Neutrophil (primary cell): ENCODE data around the gene PRKX.
"Not testable (repeated sequence)": the region's sequence is repeated elsewhere in the genome, so short reads cannot be mapped to it uniquely, and the experiment has no call there.

Experiments used
- H3K27ac ChIP-seq: fragments of 200-600 bp; sonication (generic); 2 replicates; pipeline ENCODE4 v1.5.1; 2016; ENCODE audit warnings: mild to moderate bottlenecking, moderate library complexity
- H3K27me3 ChIP-seq: fragments of 200-600 bp; sonication (generic); 2 replicates; pipeline ENCODE4 v1.6.0; 2016; ENCODE audit warnings: mild to moderate bottlenecking
- H3K36me3 ChIP-seq: fragments of 200-600 bp; sonication (generic); 2 replicates; pipeline ENCODE4 v1.5.1; 2017
- H3K4me1 ChIP-seq, 2 experiments: fragments of 200-600 bp in 1 of 2; sonication (generic) in 1 of 2; 1 replicate in 1 of 2; 2 replicates in 1 of 2; pipeline versions ENCODE4 v1.5.1 to v1.6.1; 2013 to 2016; ENCODE audit warnings: low read depth in 1 of 2, low read length in 1 of 2, mild to moderate bottlenecking in 1 of 2, moderate library complexity in 1 of 2; ENCODE audit not compliant: control insufficient read depth in 1 of 2, insufficient read depth in 1 of 2
- H3K4me3 ChIP-seq, 2 experiments: fragments of 200-600 bp in 1 of 2; sonication (generic) in 1 of 2; 1 replicate in 1 of 2; 2 replicates in 1 of 2; pipeline ENCODE4 v1.5.1; 2013 to 2016; ENCODE audit warnings: low read depth in 1 of 2, low read length in 1 of 2, mild to moderate bottlenecking in 1 of 2, moderate library complexity in 1 of 2
- H3K9me3 ChIP-seq: fragments of 200-600 bp; sonication (generic); 2 replicates; pipeline ENCODE4 v1.5.1; 2016
- CTCF ChIP-seq: fragments of 200-600 bp; sonication (generic); IDR thresholded peaks from 2 replicates; pipeline ENCODE4 v1.5.1; 2016; ENCODE audit warnings: antibody characterized with exemption

Gene PRKX

DNA sequence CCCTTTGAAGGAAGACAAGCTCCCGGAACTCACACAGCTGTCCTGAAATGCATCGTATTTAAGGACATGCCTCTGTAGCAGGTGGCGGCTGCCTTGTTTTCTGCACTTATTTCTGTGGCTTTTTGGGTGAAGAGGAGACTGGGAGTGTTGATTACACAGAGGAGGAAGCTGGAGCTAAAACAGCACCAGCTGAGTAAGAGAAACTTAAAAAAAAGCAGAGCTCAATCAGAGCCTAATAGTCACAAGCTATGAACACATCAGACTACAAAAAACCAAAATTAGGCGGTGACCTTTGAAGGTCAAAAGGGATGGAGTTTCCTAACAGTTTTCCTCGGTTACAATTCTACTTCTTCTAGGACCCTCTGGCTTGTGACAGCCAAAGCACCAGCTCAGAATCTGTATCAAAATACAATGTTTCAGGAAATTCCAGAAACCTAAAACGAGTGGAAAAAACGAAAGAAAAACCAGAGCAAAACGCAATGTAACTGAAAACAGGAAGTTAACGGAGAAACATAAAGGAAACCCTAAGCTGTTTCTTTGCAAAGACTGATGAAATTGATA is 13.5 kb downstream of the PRKX start:
- no peak for TF ChIP-seq CTCF
- peaks cover 7 to 18% of the 10 kb centered on the region in 2 experiments for H3K4me1 ChIP-seq
- H3K27ac ChIP-seq = peak overlapping the region; percentile 88
- peak overlapping the region; percentile 50 to 69 for H3K4me3 ChIP-seq
- no peaks in the 10 kb centered on the region for H3K9me3 ChIP-seq
- H3K36me3 ChIP-seq = no peaks in the 10 kb centered on the region
- no peaks in the 10 kb centered on the region for H3K27me3 ChIP-seq

- H3K36me3 ChIP-seq = no peaks in the 10 kb centered on the region
- H3K4me1 ChIP-seq = peaks cover 7 to 18% of the 10 kb centered on the region in 2 experiments
- no peak overlapping the region for H3K27ac ChIP-seq
These were observed 15.7 kb downstream of the PRKX start for GRCh38 chrX:3697701-3698279.

GRCh38 chrX:3697220-3697684 is 16.2 kb downstream of the PRKX start:
- Histone ChIP-seq H3K4me3 (no peak overlapping the region), H3K9me3 (no peaks in the 10 kb centered on the region), H3K27me3 (no peaks in the 10 kb centered on the region), H3K4me1 (peaks cover 7 to 17% of the 10 kb centered on the region in 2 experiments), H3K27ac (no peak overlapping the region), H3K36me3 (no peaks in the 10 kb centered on the region)
- no peak for TF ChIP-seq CTCF

More at GRCh38 chrX:3697701-3698279, 15.7 kb downstream of the PRKX start:
- Histone ChIP-seq H3K4me3 (no peak overlapping the region), H3K9me3 (no peaks in the 10 kb centered on the region), H3K27me3 (no peaks in the 10 kb centered on the region)
- TF ChIP-seq CTCF = no peak

DNA sequence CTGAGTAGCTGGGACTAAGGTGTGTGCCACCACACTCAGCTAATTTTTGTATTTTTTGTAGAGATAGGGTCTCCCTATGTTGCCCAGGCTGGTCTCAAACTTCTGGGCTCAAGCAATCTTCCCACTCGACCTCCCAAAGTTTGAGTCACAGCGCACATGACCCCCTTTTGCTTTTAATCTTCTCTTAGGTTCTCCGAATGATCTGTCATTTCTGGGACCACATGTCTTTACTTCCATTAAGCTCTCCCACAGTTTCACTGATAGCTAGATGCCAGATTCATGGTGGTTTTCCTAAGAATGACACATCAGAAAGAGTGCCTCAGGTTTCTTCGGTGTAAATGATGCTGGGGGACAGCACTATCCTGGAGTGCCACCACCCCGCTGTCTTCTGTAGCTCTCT is 17.9 kb downstream of the PRKX start:
- TF ChIP-seq CTCF = no peak
- H3K4me1 ChIP-seq = peaks cover 5 to 10% of the 10 kb centered on the region in 2 experiments
- no peaks in the 10 kb centered on the region for H3K27me3 ChIP-seq
- H3K9me3 ChIP-seq = no peaks in the 10 kb centered on the region
- H3K36me3 ChIP-seq = no peaks in the 10 kb centered on the region
- H3K4me3 ChIP-seq = no peak overlapping the region
- no peak overlapping the region for H3K27ac ChIP-seq

GRCh38 chrX:3690140-3690539 is 23.3 kb downstream of the PRKX start:
- Histone ChIP-seq H3K36me3 (no peaks in the 10 kb centered on the region), H3K27me3 (no peaks in the 10 kb centered on the region), H3K4me3 (no peak overlapping the region), H3K9me3 (no peaks in the 10 kb centered on the region), H3K4me1 (no peaks in the 10 kb centered on the region), H3K27ac (no peak overlapping the region)
- no peak for TF ChIP-seq CTCF

DNA sequence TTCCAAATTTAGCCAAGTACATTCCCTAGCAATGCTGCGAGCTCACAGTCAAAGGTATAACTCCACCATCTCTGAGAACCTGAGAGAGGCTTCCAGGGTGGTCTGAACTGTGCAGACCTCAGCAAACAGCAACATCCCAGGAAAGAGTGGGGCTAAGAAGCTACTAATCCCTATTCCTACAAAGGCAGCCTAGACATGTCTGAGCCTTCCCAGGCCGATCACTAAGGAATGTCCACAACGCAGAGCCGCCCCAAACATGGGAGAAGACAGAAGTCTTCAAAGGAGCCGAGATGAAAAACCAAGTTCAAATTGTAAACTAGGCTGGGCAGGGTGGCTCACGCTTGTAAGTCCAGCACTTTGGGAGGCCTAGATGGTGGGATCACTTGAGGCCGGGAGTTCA is 30.2 kb downstream of the PRKX start:
- H3K4me3 ChIP-seq, H3K4me1 ChIP-seq, H3K9me3 ChIP-seq, H3K27ac ChIP-seq, H3K27me3 ChIP-seq, H3K36me3 ChIP-seq: not testable (repeated sequence)
